ENCODE measurements around the gene USP10.

The USP10 gene

DNA sequence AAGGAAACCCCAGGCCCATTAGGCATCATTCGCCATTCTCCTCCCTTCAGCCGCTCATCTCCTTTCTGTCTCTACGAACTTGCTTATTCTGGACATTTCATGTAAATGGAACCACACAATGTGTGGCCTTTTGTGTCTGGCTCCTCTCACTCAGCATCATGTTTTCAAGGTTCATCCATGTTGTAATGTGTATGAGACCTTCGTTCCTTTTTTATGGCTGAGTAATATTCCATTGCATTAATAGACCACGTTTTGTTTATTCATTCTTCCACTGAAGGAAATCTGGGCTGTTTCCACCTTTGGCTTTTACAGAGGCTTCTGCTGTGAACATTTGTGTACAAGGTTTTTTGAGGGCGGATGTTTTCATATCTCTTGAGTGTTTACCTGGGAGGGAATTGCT, 123.2 kb downstream of the USP10 start:
- no peak for DNase-seq (ENCODE audit: low spot score)

DNA sequence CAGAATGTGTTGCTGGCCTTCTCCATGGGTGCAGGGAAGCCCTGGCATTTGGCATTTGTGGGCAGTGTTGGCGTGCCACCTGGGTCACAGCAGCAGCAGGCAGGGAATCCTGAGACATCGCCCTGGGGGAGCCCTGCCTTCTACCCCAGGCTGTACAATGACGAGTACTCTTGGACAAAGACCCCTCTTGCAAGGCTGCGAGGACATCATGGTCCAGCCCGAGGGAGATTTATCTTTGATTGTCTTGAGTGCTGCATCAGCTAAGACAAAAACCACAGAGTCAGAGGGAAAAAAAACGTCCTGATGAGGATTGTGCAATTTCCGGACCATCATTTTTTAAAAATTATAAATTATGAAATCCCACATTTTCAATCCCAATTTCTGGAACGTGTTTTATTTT, 123.7 kb downstream of the USP10 start:
- peak; percentile 73 for DNase-seq (ENCODE audit: low spot score)

DNA sequence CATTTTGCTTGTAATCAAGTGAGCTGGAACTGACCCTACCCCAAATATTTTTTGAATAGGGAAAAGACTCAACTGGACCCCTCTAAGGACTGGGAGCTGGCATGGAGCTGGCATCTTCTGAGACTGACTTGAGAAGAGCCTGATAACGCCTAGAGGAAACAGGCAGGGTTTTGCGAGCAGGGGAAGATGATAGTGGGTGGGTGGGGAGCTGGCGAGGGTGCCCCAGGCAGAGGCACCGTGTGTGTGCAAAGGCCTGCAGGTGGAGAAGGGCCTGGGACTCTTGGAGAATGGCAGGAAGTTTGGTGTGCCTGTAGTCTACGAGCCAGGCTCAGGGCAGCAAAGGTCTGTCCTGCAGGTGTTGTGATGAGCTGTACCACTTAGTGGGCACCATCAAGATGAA, 124.1 kb downstream of the USP10 start:
- no peak for DNase-seq (ENCODE audit: low spot score)

DNA sequence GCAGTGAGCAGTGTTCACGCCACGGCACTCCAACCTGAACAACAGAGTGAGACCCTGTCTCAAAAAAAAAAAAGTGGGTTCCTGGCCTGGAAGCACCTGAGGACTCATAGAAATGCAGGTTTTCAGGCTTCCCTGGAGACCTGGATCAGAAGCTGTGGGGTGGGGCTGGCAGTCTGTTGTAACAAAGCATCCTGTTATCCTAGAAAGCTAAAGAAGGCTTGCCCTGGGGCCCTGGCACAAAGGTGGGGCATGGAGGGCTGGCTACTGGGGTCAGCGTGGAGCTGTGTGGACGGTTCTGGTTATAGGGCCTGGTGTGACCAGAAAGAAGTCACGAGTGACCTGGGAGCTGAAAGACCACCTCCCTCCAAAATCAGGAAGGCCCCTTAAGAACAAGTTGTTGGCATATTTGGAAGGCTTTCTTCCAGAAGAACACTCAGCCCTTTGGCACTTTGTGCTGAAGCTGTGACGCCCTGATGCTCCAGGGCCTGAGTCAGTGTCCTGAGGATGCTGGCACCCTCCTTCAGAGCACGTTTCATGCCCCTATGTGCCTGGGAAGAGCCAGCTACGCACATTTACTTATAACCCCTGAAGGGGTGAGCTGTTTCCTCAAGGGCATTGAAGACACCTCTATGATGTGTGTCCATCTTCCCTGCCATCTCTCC, 126.2 kb downstream of the USP10 start:
- peak; percentile 65 for DNase-seq (ENCODE audit: low spot score)

DNA sequence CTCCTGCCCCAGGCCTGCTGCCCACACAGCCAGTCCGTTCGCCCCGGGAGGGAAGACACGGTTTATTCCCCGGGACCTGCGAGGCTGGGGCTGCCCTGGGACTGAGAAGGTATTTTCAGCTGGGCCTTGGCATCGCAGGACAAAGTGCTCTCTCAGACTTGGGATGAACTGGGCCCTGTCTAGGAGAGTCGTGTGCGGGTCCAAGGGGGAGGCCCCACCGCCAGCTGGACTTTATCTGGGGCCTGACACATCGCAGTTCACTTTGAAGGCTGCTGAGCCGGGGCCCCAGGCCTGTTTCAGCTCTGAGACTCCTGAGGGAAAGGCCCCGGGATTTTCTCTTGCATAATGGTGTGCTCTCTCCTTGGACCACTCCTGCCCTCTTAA, 126.8 kb downstream of the USP10 start:
- DNase-seq (ENCODE audit: low spot score): peak; percentile 57

DNA sequence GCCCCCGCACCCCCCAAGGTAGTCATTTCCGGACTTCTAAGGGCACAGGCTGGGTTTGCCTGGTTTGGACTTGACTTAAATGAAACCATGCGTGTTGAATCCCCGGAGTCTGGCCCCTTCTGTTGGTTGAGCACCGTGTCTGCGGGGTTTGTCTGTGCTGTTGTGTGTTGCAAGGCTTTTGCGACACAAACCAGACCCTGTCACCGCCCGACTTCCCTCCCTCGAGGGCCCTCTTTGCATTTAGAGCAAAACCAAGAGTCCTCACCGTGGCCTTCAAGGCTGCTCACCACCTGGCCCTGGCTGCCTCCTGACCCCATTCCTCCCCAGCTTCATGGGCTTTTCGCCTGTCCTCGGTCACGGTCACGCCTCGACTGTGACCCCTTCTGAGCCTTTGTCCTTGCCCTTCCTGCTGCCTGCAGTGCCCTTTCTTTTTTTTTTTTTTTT, 127.4 kb downstream of the USP10 start:
- DNase-seq (ENCODE audit: low spot score): no peak

DNA sequence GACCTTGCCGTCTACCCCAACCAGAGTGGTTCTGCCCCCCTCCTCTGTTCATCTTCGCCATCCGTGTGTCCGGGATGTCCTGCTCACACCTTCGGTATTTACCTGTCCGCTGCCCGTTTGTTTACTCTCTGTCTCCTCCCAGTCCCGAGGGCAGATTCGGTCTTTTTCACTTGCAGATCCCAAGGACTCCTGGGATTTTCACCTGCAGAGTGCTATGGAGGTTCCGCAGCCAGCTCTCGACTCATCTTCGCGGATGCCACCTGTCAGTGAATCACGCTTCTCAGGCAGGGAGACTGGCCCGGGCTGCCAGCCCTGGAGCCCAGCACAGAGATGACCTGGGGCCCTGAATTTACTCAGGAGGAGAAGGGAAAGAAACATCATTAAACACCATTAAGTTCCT, 128.1 kb downstream of the USP10 start:
- no peak for DNase-seq (ENCODE audit: low spot score)

DNA sequence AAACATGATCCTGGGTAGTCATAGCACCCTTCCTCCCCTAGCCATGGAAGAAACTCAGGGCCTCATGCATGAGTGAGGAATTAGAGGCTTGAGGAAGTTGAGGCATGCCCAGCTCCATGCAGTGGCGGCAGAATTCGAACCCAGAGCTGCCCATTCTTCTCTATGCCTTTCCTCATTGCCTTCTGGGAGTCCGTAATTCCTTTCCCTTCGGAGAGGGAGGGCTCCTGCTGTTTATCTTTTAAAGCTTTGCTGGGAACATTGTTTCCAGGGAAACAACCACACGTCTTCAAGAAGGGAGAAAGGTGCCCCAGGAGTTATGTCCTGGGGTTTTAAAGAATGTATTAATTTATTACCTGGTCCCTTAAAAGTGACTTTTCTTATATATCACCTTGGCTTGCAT, 128.5 kb downstream of the USP10 start:
- DNase-seq (ENCODE audit: low spot score): no peak

Data from GM03348 (cell line).